Uterus (tissue), 4 donors: ENCODE results near the gene GGACT. TPM values are rescaled to one million over a fixed set of nuclear protein-coding genes. Genes with fewer than 3 reads are reported as not detected.

Source experiments
- DNase-seq, 2 donors: peaks; one replicate each; pipeline ENCODE4 v3.0.0-alpha.2; 2019 to 2020
- H3K27ac ChIP-seq, 2 donors: fragments of 200-600 bp; sonication (generic); 1 replicate in 1 of 2; 2 replicates in 1 of 2; pipeline ENCODE4 v1.5.1; 2016 to 2018
- H3K27me3 ChIP-seq, 2 donors: fragments of 200-600 bp; sonication (generic); one replicate each; pipeline ENCODE4 v1.5.1; 2018 to 2019; ENCODE audit warnings: control low read depth in 1 of 2
- H3K36me3 ChIP-seq, 2 donors: fragments of 200-600 bp; sonication (generic); one replicate each; pipeline ENCODE4 v1.5.1; 2019; ENCODE audit warnings: control low read depth in 1 of 2
- H3K4me1 ChIP-seq, 2 donors: fragments of 200-600 bp; sonication (generic); one replicate each; pipeline ENCODE4 v1.5.1; 2018 to 2019; ENCODE audit warnings: control low read depth in 1 of 2
- H3K4me3 ChIP-seq, 2 donors: fragments of 200-600 bp; sonication (generic); 1 replicate in 1 of 2; 2 replicates in 1 of 2; pipeline ENCODE4 v1.5.1; 2018 to 2019; ENCODE audit warnings: mild to moderate bottlenecking in 1 of 2
- H3K9me3 ChIP-seq, 2 donors: fragments of 200-600 bp; sonication (generic); one replicate each; pipeline ENCODE4 v1.5.1; 2019; ENCODE audit warnings: control low read depth in 1 of 2
- CTCF ChIP-seq, 4 experiments: fragments of 200-600 bp in 2 of 4; fragments of 450-650 bp in 2 of 4; sonication (generic) in 2 of 4; IDR thresholded peaks; one replicate each; pipeline ENCODE4 v1.5.1; 2016 to 2019; ENCODE audit warnings: antibody characterized with exemption in 4 of 4, mild to moderate bottlenecking in 2 of 4, moderate library complexity in 1 of 4
- POLR2A ChIP-seq, 2 donors: fragments of 450-650 bp; IDR thresholded peaks; one replicate each; pipeline ENCODE4 v1.6.1; 2016; ENCODE audit warnings: antibody characterized with exemption in 2 of 2, mild to moderate bottlenecking in 1 of 2, moderate library complexity in 1 of 2
- intact Hi-C: fragments of 100-400 bp; cut with DNase I; formaldehyde crosslinking; loops from one replicate; pipeline ENCODE4 v1.15.1; 2023; ENCODE audit warnings: low total_unique reads
- total RNA-seq, 4 donors: library from RNA; depleted of rRNA in 3 of 4; stranded (reverse); fragments of >200 nt in 3 of 4; gene quantifications; one replicate each; pipeline versions ENCODE4 v1.1.0 to v1.2.4, GENCODE V29; 2014 to 2023
- donor health status: DM: yes; HTN: yes; CAD: no.

The GGACT gene
- total RNA-seq, 4 donors from 2014 or later: 0.26 to 5.7 (median 1.1) TPM

- Histone ChIP-seq H3K9me3 (no peaks in the 10 kb centered on the region), H3K27me3 (no peaks in the 10 kb centered on the region), H3K4me3 (no peak overlapping the region), H3K27ac (no peak overlapping the region), H3K36me3 (no peaks in the 10 kb centered on the region), H3K4me1 (no peaks in the 10 kb centered on the region)
- no peak for DNase-seq
- intact Hi-C loops: no loop called here
- no peak for TF ChIP-seq CTCF (IDR thresholded peaks at IDR 0.05)
- no peak for TF ChIP-seq POLR2A (IDR thresholded peaks at IDR 0.05)
These were observed 24.0 kb downstream of the GGACT start for GRCh38 chr13:100564444-100565223.

- Histone ChIP-seq H3K36me3 (no peaks in the 10 kb centered on the region), H3K27ac (no peak overlapping the region), H3K4me1 (no peaks in the 10 kb centered on the region), H3K27me3 (no peaks in the 10 kb centered on the region), H3K4me3 (no peak overlapping the region), H3K9me3 (no peaks in the 10 kb centered on the region)
- no peak for DNase-seq
- TF ChIP-seq CTCF (IDR thresholded peaks at IDR 0.05) (no peak), POLR2A (IDR thresholded peaks at IDR 0.05) (no peak)
- intact Hi-C loops: no loop called here
These were observed 24.8 kb downstream of the GGACT start for GRCh38 chr13:100563779-100564178.

- intact Hi-C loops: no loop called here
- Histone ChIP-seq H3K27me3 (no peaks in the 10 kb centered on the region), H3K4me3 (no peak overlapping the region), H3K4me1 (no peaks in the 10 kb centered on the region), H3K27ac (no peak overlapping the region), H3K9me3 (no peaks in the 10 kb centered on the region), H3K36me3 (no peaks in the 10 kb centered on the region)
- DNase-seq: no peak
- TF ChIP-seq CTCF (IDR thresholded peaks at IDR 0.05): no peak
- no peak for TF ChIP-seq POLR2A (IDR thresholded peaks at IDR 0.05)
These were observed 26.9 kb downstream of the GGACT start for GRCh38 chr13:100561599-100562204.

DNA sequence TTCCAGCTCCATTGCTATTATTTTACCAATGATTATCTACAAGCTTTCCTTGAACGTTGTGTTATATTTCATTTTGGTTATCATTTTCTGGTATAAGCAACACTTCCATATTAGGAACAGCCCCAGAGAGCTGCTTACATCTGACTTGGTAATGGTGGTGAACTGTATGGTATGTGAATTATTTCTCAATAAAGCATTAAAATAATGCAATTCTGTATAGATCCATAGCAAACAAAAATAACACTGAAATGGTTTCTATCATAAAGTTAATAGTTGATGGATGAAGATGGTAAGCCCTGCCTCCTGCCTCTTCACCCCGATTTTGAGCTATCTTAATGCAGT lies 27.5 kb downstream of the GGACT start:
- intact Hi-C loops: no loop called here
- no peak overlapping the region for H3K27ac ChIP-seq

More for the DNA sequence above, 27.5 kb downstream of the GGACT start:
- Histone ChIP-seq H3K4me3 (no peak overlapping the region), H3K27me3 (no peaks in the 10 kb centered on the region), H3K9me3 (no peaks in the 10 kb centered on the region), H3K36me3 (no peaks in the 10 kb centered on the region), H3K4me1 (no peaks in the 10 kb centered on the region)
- TF ChIP-seq POLR2A (IDR thresholded peaks at IDR 0.05) (no peak), CTCF (IDR thresholded peaks at IDR 0.05) (no peak)
- no peak for DNase-seq
